ENCODE measurements around the gene KXD1. TPM values are rescaled to one million over a fixed set of nuclear protein-coding genes. Genes with fewer than 3 reads are reported as not detected.

The KXD1 gene
- total RNA-seq, 1 donor from 2014 or later: 68.3 TPM

GRCh38 chr19:18605546-18606280, 48.0 kb downstream of the KXD1 start:
- Histone ChIP-seq H3K4me1 (peaks cover 25% of the 10 kb centered on the region), H3K36me3 (no peaks in the 10 kb centered on the region), H3K4me3 (peak overlapping the region; percentile 16), H3K9me3 (no peaks in the 10 kb centered on the region), H3K27me3 (peaks cover 77% of the 10 kb centered on the region), H3K27ac (no peak overlapping the region)
- intact Hi-C loops (cut with DNase I): no loop called here
- no peak for TF ChIP-seq CTCF (IDR thresholded peaks at IDR 0.05)
- ATAC-seq (no peak), DNase-seq (no peak)

DNA sequence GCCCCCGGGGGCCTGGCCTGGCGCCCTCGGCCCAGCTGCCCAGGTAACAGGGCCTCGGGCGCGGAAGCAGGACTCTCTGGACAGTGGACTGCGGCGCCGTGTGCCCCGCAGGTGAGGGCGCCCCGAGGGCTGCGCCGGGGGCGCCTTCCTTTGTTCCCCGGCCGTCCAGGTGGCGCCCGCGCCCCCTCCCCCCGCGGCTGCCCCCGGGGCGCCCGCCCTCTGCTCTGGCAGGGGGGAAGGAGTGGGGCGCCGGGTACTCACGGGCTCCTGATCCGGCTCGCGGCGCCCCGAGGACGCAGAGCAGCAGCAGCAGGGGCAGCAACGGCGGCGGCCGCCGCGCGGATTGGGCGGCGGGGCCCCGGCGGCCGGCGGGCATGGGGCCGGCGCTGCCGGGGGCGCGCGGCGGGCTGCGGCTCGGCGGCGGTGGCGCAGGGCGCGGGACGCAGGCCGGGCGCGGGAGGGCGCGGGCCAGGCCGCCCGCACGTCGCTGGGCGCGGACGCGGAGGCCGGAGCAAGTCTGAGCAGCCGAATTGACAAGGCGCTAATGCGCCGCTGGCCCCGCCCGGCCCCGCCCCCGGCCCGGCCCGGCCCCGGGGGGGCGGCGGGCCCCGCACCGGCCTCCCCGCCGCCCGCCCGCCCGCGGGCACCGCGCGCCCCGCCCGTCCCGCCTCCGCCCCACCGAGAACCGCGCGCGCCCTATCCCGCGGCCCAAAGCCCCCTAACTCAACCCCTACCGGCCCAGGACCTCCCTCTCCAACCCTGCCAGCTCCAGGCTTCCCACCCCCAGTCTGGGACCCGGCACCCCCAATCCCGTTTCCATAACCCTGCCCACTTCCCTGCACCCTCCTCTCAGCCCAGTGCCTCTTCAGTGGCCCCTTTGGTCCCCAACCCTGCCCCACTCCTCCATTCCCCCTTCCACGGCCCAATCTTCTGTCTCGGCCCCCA, 48.9 kb downstream of the KXD1 start, which contains the start of gene CRLF1:
TSS of gene CRLF1 (minus strand) at position 519 of the 945 bp plus-strand sequence. CDS start at position 376, 143 bp downstream.
- peaks cover 33% of the 10 kb centered on the region for H3K4me1 ChIP-seq
- intact Hi-C loops (cut with DNase I): no loop called here
- peaks cover 83% of the 10 kb centered on the region for H3K27me3 ChIP-seq
- DNase-seq: no peak
- H3K4me3 ChIP-seq: peak within 1 kb of the TSS; percentile 16
- no peak for TF ChIP-seq CTCF (IDR thresholded peaks at IDR 0.05)
- no peaks in the 10 kb centered on the region for H3K36me3 ChIP-seq
- ATAC-seq: no peak
- H3K9me3 ChIP-seq: no peaks in the 10 kb centered on the region
- no peak within 1 kb of the TSS for H3K27ac ChIP-seq

- Histone ChIP-seq H3K36me3 (no peaks in the 10 kb centered on the region), H3K4me3 (peak overlapping the region; percentile 2), H3K9me3 (no peaks in the 10 kb centered on the region), H3K27ac (no peak overlapping the region), H3K4me1 (peaks cover 42% of the 10 kb centered on the region), H3K27me3 (peaks cover 92% of the 10 kb centered on the region)
- DNase-seq (no peak), ATAC-seq (no peak)
- intact Hi-C loops (cut with DNase I): no loop called here
- no peak for TF ChIP-seq CTCF (IDR thresholded peaks at IDR 0.05)
Measured at GRCh38 chr19:18607226-18608101, 49.8 kb downstream of the KXD1 start.

GRCh38 chr19:18608102-18608804, 50.6 kb downstream of the KXD1 start:
- ATAC-seq: no peak
- Histone ChIP-seq H3K36me3 (no peaks in the 10 kb centered on the region), H3K4me1 (peaks cover 44% of the 10 kb centered on the region), H3K9me3 (no peaks in the 10 kb centered on the region), H3K27ac (no peak overlapping the region), H3K4me3 (no peak overlapping the region), H3K27me3 (peaks cover 93% of the 10 kb centered on the region)
- TF ChIP-seq CTCF (IDR thresholded peaks at IDR 0.05): no peak
- DNase-seq: no peak
- intact Hi-C loops (cut with DNase I): no loop called here
